ENCODE results near the gene ERCC6L. TPM values are rescaled to one million over a fixed set of nuclear protein-coding genes. Genes with fewer than 3 reads are reported as not detected.

The ERCC6L gene
- total RNA-seq, 4 donors from 2014 or later: 0.06 to 0.13 TPM; not detected in 2

DNA sequence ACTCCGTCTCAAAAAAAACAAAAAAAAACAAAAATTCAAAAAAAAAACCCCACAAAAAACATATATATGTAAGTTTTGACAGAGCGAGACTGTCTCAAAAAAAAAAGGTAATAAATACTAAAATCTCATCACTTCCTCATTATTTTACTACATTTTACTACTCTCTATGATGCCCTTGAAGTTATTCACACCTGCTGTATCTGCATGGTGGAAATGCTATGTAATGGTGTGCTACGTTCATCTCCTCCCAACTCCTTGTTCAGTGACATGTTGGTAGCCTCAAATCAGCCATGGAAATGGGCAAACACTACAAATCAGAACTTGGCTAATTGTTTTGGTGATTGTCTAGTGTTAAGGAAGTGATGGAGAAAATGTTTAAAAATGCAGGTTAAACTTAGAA lies 26.4 kb upstream of the ERCC6L start:
- intact Hi-C loops (cut with DNase I): no loop called here
- no peak overlapping the region for H3K4me3 ChIP-seq
- H3K9me3 ChIP-seq: no peaks in the 10 kb centered on the region
- no peak for TF ChIP-seq POLR2A (IDR thresholded peaks at IDR 0.05; ENCODE audit: low read depth)
- no peak for TF ChIP-seq EP300 (IDR thresholded peaks at IDR 0.05)
- no peak for TF ChIP-seq POLR2AphosphoS5 (IDR thresholded peaks at IDR 0.05)
- TF ChIP-seq, protein P1, sequence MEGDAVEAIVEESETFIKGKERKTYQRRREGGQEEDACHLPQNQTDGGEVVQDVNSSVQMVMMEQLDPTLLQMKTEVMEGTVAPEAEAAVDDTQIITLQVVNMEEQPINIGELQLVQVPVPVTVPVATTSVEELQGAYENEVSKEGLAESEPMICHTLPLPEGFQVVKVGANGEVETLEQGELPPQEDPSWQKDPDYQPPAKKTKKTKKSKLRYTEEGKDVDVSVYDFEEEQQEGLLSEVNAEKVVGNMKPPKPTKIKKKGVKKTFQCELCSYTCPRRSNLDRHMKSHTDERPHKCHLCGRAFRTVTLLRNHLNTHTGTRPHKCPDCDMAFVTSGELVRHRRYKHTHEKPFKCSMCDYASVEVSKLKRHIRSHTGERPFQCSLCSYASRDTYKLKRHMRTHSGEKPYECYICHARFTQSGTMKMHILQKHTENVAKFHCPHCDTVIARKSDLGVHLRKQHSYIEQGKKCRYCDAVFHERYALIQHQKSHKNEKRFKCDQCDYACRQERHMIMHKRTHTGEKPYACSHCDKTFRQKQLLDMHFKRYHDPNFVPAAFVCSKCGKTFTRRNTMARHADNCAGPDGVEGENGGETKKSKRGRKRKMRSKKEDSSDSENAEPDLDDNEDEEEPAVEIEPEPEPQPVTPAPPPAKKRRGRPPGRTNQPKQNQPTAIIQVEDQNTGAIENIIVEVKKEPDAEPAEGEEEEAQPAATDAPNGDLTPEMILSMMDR (IDR thresholded peaks at IDR 0.05): no peak
- no peak for DNase-seq (ENCODE audit: extremely low spot score)
- no peaks in the 10 kb centered on the region for H3K4me1 ChIP-seq
- no peaks in the 10 kb centered on the region for H3K27me3 ChIP-seq
- H3K36me3 ChIP-seq: peaks cover 3 to 33% (median 24%) of the 10 kb centered on the region in 4 donors
- 91% methylated on average over 3 of the region's 3 CpGs for WGBS
- H3K27ac ChIP-seq (replicated peaks in 1 of 4): no peak overlapping the region

DNA sequence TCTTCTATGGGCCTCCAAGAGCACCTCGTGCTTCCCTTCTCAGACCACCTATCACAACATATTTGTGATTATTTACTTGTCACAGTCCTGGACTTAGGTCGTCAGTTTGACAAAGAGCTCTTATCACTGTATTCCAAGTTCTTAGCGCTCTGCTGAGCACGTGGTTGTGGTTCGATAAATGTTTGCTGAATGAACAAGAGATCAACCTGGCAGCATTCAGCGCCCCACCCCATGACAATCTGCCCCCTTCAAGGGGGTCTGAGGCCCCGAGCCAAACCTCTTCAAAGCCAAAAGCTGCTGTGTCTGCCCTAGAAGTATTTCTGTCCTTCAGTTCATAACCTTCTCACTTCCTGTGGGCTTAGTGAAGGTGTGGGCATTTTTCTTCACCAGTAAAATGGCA lies 23.2 kb upstream of the ERCC6L start:
- no peak overlapping the region for H3K27ac ChIP-seq (replicated peaks in 1 of 4)
- H3K4me3 ChIP-seq: no peak overlapping the region
- no peak for TF ChIP-seq POLR2AphosphoS5 (IDR thresholded peaks at IDR 0.05)
- no peaks in the 10 kb centered on the region for H3K27me3 ChIP-seq
- no peaks in the 10 kb centered on the region for H3K9me3 ChIP-seq
- H3K4me1 ChIP-seq: no peaks in the 10 kb centered on the region
- peaks cover 0 to 1% (median 0%) of the 10 kb centered on the region in 4 donors for H3K36me3 ChIP-seq
- 73% methylated on average over 7 of the region's 7 CpGs for WGBS
- intact Hi-C loops (cut with DNase I): no loop called here
- DNase-seq (ENCODE audit: extremely low spot score): no peak

DNA sequence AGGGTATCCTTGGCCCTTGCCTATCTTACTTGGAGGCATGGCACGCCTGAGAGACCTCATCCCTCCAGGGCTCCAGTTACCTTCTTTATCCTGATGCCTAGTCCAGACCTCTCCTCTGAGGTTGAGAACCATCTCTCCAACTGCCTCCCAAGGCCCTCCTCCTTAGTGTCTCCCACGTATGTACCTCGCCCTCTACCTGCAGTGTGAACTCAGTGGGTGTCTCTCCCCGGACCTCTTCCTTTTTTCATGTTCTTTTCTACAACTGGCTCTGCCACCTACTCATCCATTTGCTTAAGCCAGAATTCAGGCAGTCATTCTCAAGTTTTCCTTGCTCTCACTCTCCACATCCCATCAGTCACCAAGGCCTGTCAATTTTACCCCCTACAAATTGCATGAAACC lies 21.6 kb upstream of the ERCC6L start:
- H3K4me3 ChIP-seq: no peak overlapping the region
- peaks cover 0 to 3% (median 0%) of the 10 kb centered on the region in 4 donors for H3K27me3 ChIP-seq
- no peaks in the 10 kb centered on the region for H3K9me3 ChIP-seq
- TF ChIP-seq POLR2AphosphoS5 (IDR thresholded peaks at IDR 0.05) (no peak), POLR2A (IDR thresholded peaks at IDR 0.05; ENCODE audit: low read depth) (no peak), EP300 (IDR thresholded peaks at IDR 0.05) (no peak)
- TF ChIP-seq, protein P1 (IDR thresholded peaks at IDR 0.05): no peak
- intact Hi-C loops (cut with DNase I): no loop called here
- peaks cover 0 to 2% (median 0%) of the 10 kb centered on the region in 4 donors for H3K4me1 ChIP-seq
- no peaks in the 10 kb centered on the region for H3K36me3 ChIP-seq
- no peak for DNase-seq (ENCODE audit: extremely low spot score)
- WGBS: 92% methylated on average over 4 of the region's 4 CpGs
- H3K27ac ChIP-seq (replicated peaks in 1 of 4): no peak overlapping the region

DNA sequence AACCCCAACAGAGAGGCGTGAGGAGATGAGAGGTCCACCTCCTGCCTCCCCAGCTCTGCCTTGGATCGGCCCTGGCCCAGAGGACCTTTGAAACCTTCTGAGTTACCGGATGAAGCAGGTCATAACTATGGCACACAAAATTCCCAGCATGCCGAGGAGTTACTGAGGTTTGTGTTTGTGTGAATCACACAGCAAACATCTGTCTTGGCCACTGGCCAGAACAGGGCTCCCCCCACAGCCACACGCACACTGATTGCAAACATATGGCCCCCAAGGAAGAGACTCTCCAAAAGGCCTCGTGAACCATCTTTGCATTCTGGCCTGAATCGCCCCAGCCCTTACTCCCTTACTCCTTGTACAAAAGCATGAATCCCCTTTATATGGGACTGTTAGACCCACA lies 19.3 kb upstream of the ERCC6L start:
- intact Hi-C loops (cut with DNase I): no loop called here
- no peaks in the 10 kb centered on the region for H3K36me3 ChIP-seq
- H3K4me3 ChIP-seq: no peak overlapping the region
- H3K27me3 ChIP-seq: peaks cover 0 to 12% (median 0%) of the 10 kb centered on the region in 4 donors
- H3K4me1 ChIP-seq: peaks cover 0 to 6% (median 3%) of the 10 kb centered on the region in 4 donors
- TF ChIP-seq, protein P1 (IDR thresholded peaks at IDR 0.05): no peak
- TF ChIP-seq EP300 (IDR thresholded peaks at IDR 0.05): no peak
- no peak for TF ChIP-seq POLR2AphosphoS5 (IDR thresholded peaks at IDR 0.05)
- no peak for TF ChIP-seq POLR2A (IDR thresholded peaks at IDR 0.05; ENCODE audit: low read depth)
- no peak overlapping the region for H3K27ac ChIP-seq (replicated peaks in 1 of 4)
- no peak for DNase-seq (ENCODE audit: extremely low spot score)
- 75% methylated on average over 7 of the region's 7 CpGs for WGBS
- no peaks in the 10 kb centered on the region for H3K9me3 ChIP-seq

DNA sequence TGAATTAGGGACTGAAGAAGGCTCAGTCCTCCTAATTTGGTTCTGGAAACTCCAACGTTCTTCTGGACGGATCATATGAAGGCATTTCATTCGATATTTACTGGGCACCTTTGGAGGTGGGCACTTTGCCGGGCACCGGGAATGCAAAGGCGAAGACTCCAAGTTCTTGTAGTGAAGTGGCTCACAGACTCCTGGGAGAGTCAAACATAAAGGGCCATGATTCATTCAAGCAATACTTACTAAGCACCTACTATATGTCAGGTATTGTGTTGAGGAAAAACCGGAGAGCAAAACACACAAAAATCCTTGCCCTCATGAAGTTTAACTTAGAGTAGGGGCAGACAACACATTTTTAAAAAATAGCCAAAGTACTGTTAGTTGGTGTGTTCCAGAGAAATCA lies 17.0 kb upstream of the ERCC6L start:
- Histone ChIP-seq H3K27ac (replicated peaks in 1 of 4) (no peak overlapping the region), H3K4me1 (peaks cover 0 to 6% (median 3%) of the 10 kb centered on the region in 4 donors), H3K9me3 (no peaks in the 10 kb centered on the region), H3K27me3 (peaks cover 0 to 12% (median 0%) of the 10 kb centered on the region in 4 donors), H3K36me3 (no peaks in the 10 kb centered on the region), H3K4me3 (no peak overlapping the region)
- no peak for TF ChIP-seq POLR2AphosphoS5 (IDR thresholded peaks at IDR 0.05)
- no peak for TF ChIP-seq EP300 (IDR thresholded peaks at IDR 0.05)
- TF ChIP-seq POLR2A (IDR thresholded peaks at IDR 0.05; ENCODE audit: low read depth): no peak
- TF ChIP-seq, protein P1 (IDR thresholded peaks at IDR 0.05): no peak
- intact Hi-C loops (cut with DNase I): no loop called here
- WGBS: 81% methylated on average over 7 of the region's 7 CpGs
- DNase-seq (ENCODE audit: extremely low spot score): no peak
